Panc1 (cell line): ENCODE measurements around the gene CFAP74.

Source experiments
- CTCF ChIP-seq: fragments of 450-650 bp; IDR thresholded peaks from 2 replicates; pipeline ENCODE4 v1.5.1; 2017; ENCODE audit warnings: mild to moderate bottlenecking
- POLR2AphosphoS5 ChIP-seq: IDR thresholded peaks from 2 replicates; pipeline ENCODE4 v1.6.1; 2012; ENCODE audit warnings: mild to moderate bottlenecking, low read depth, low read length, moderate library complexity
- REST ChIP-seq, 2 experiments: IDR thresholded peaks; 2 replicates each; pipeline ENCODE4 v1.6.1; 2011 to 2012; ENCODE audit warnings: low read depth in 2 of 2, control low read depth in 1 of 2, low read length in 1 of 2, mild to moderate bottlenecking in 1 of 2, moderate library complexity in 1 of 2; ENCODE audit not compliant: insufficient read depth in 1 of 2

- TF ChIP-seq CTCF (no peak), POLR2AphosphoS5 (no peak), REST (IDR thresholded peaks at IDR 0.05; ENCODE audit: insufficient read depth in 1 of 2, low read depth in 2 of 2, low read length in 1 of 2) (no peak)
Observed at GRCh38 chr1:1941211-1941841, 62.3 kb downstream of the CFAP74 start.
